Sigmoid colon (tissue), 4 donors: Measurements from ENCODE around the gene MSRB2.

Experiments used
- CTCF ChIP-seq, 4 experiments: fragments of 450-650 bp in 3 of 4; fragments of 200-600 bp in 1 of 4; IDR thresholded peaks; one replicate each; pipeline ENCODE4 v1.5.1; 2016 to 2019; ENCODE audit warnings: antibody characterized with exemption in 4 of 4, mild to moderate bottlenecking in 3 of 4, moderate library complexity in 2 of 4
- EP300 ChIP-seq, 4 donors: sonication (generic); formaldehyde crosslinking; IDR thresholded peaks; one replicate each; pipeline ENCODE4 v1.6.1; 2017; ENCODE audit warnings: antibody characterized with exemption in 4 of 4
- POLR2A ChIP-seq, 2 donors: fragments of 450-650 bp; IDR thresholded peaks; one replicate each; pipeline ENCODE4 v1.6.1; 2016; ENCODE audit warnings: antibody characterized with exemption in 2 of 2, mild to moderate bottlenecking in 2 of 2, moderate library complexity in 2 of 2

- TF ChIP-seq CTCF (IDR thresholded peaks at IDR 0.05) (no peak), POLR2A (IDR thresholded peaks at IDR 0.05) (no peak), EP300 (IDR thresholded peaks at IDR 0.05) (no peak)
These were observed 44.3 kb downstream of the MSRB2 start for GRCh38 chr10:23139677-23140076.
